RWPE2 (cell line): ENCODE data around the gene ADM.

Experiments
- ATAC-seq: fragments of 200-7000 bp; cut with Tn5 transposase; 3 replicates; pipeline ENCODE4 v1.9.1; 2021; ENCODE audit warnings: low read depth
- DNase-seq: peaks from one replicate; pipeline ENCODE4 v3.0.0-alpha.2; 2020; ENCODE audit warnings: low spot score
- H3K27ac ChIP-seq: fragments of 450-650 bp; 2 replicates; pipeline ENCODE4 v1.5.1; 2017; ENCODE audit warnings: mild to moderate bottlenecking; ENCODE audit not compliant: poor library complexity, severe bottlenecking
- H3K27me3 ChIP-seq: fragments of 250-450 bp; sonication (Bioruptor Pico); 2 replicates; pipeline ENCODE4 v1.5.1; 2021; ENCODE audit warnings: mild to moderate bottlenecking, moderate library complexity; ENCODE audit not compliant: insufficient read depth, poor library complexity, severe bottlenecking
- H3K36me3 ChIP-seq: fragments of 250-450 bp; sonication (Bioruptor Pico); 2 replicates; pipeline ENCODE4 v1.5.1; 2020; ENCODE audit warnings: low read depth, mild to moderate bottlenecking, moderate library complexity
- H3K4me1 ChIP-seq: fragments of 250-450 bp; sonication (Bioruptor Pico); 2 replicates; pipeline ENCODE4 v1.5.1; 2021; ENCODE audit warnings: mild to moderate bottlenecking, moderate library complexity; ENCODE audit not compliant: insufficient read depth, poor library complexity, severe bottlenecking
- H3K4me3 ChIP-seq: fragments of 250-450 bp; sonication (Bioruptor Pico); 2 replicates; pipeline ENCODE4 v1.5.1; 2021; ENCODE audit warnings: mild to moderate bottlenecking, moderate library complexity; ENCODE audit not compliant: severe bottlenecking
- H3K9me3 ChIP-seq: fragments of 250-450 bp; sonication (Bioruptor Pico); 2 replicates; pipeline ENCODE4 v1.5.1; 2021; ENCODE audit warnings: mild to moderate bottlenecking, moderate library complexity; ENCODE audit not compliant: severe bottlenecking
- CTCF ChIP-seq: fragments of 450-650 bp; IDR thresholded peaks from one replicate; pipeline ENCODE4 v1.5.1; 2017; ENCODE audit warnings: mild to moderate bottlenecking, moderate library complexity; ENCODE audit not compliant: poor library complexity, severe bottlenecking

ADM gene

GRCh38 chr11:10349806-10350205, 44.9 kb downstream of the ADM start:
- DNase-seq (no peak), ATAC-seq (no peak)
- Histone ChIP-seq H3K36me3 (no peaks in the 10 kb centered on the region), H3K27me3 (no peaks in the 10 kb centered on the region), H3K9me3 (no peaks in the 10 kb centered on the region), H3K4me3 (no peak overlapping the region), H3K27ac (no peak overlapping the region), H3K4me1 (peaks cover 13% of the 10 kb centered on the region)
- TF ChIP-seq CTCF, result no peak

- peak; percentile 66 for DNase-seq
- no peak for TF ChIP-seq CTCF
- peak overlapping the region; percentile 21 for H3K27ac ChIP-seq
These were observed 45.5 kb downstream of the ADM start for GRCh38 chr11:10350334-10350733.

DNA sequence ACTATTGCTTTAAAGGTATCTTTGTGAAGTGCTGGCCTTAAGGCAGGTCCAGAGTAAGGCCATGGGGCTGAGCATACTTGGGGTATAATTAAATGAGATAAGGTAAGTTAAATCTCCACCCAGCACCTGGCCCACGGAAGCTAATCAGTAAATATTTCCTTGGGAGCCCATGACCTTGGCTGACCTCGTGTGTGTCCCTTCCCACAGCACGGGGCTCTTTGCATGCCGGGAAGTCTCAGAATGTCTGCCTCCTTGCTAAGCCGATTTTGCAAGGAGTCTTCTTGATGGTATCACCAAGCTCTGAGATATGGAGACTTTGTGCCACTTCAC, 46.5 kb downstream of the ADM start:
- Histone ChIP-seq H3K27me3 (no peaks in the 10 kb centered on the region), H3K4me3 (no peak overlapping the region), H3K4me1 (peaks cover 13% of the 10 kb centered on the region), H3K27ac (no peak overlapping the region), H3K9me3 (no peaks in the 10 kb centered on the region), H3K36me3 (no peaks in the 10 kb centered on the region)
- DNase-seq (no peak), ATAC-seq (no peak)
- TF ChIP-seq CTCF, result no peak

More at GRCh38 chr11:10350334-10350733, 45.5 kb downstream of the ADM start:
- peaks cover 13% of the 10 kb centered on the region for H3K4me1 ChIP-seq
- no peaks in the 10 kb centered on the region for H3K9me3 ChIP-seq
- H3K4me3 ChIP-seq, result no peak overlapping the region
- H3K36me3 ChIP-seq, result no peaks in the 10 kb centered on the region
- ATAC-seq, result peak; percentile 93
- H3K27me3 ChIP-seq, result no peaks in the 10 kb centered on the region

- Histone ChIP-seq H3K4me1 (peaks cover 13% of the 10 kb centered on the region), H3K27me3 (no peaks in the 10 kb centered on the region), H3K36me3 (no peaks in the 10 kb centered on the region), H3K27ac (no peak overlapping the region), H3K9me3 (no peaks in the 10 kb centered on the region), H3K4me3 (no peak overlapping the region)
- no peak for DNase-seq
- no peak for ATAC-seq
- TF ChIP-seq CTCF, result no peak
These were observed 47.1 kb downstream of the ADM start for GRCh38 chr11:10351765-10352641.

DNA sequence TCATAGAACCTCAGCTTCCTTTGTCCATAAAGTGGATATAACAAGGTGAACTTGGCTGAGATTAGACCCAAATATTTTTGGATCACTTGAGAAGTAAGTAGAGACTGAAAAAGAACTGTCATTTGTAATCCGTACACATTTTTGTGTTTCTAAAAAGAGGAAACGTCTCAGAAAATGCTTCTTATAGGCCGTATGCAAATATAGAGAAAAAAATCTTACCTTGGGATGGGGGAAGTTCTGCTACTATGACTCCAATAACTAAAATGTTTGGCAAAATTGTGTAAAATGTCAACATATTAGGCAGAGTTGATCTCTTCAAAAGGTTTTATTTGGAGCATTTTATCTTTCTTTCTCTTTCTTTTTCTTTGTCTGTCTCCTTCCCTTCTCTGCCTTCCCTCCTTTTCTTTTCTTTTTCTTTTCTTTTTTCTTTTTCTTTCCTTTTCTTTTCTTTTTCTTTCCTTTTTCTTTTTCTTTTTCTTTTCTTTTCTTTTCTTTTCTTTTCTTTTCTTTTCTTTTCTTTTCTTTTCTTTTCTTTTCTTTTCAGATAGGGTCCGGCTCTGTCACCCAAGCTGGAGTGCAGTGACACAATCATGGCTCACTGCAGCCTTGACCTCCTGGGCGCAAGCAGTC, 48.2 kb downstream of the ADM start:
- H3K36me3 ChIP-seq, result no peaks in the 10 kb centered on the region
- H3K4me3 ChIP-seq, result no peak overlapping the region
- H3K27me3 ChIP-seq, result no peaks in the 10 kb centered on the region
- no peak for DNase-seq
- no peak for TF ChIP-seq CTCF
- ATAC-seq, result no peak
- H3K4me1 ChIP-seq, result peaks cover 13% of the 10 kb centered on the region
- no peak overlapping the region for H3K27ac ChIP-seq
- H3K9me3 ChIP-seq, result no peaks in the 10 kb centered on the region
